ENCODE measurements around the gene ASPSCR1.

ASPSCR1 gene

GRCh38 chr17:81999976-82000802 is 22.8 kb downstream of the ASPSCR1 start:
- DNase-seq (ENCODE audit: low read depth), result no peak

- DNase-seq (ENCODE audit: low read depth), result no peak
Measured at GRCh38 chr17:82000803-82001570, 23.6 kb downstream of the ASPSCR1 start.

GRCh38 chr17:82001571-82002056 is 24.2 kb downstream of the ASPSCR1 start:
- DNase-seq (ENCODE audit: low read depth), result no peak

GRCh38 chr17:82003411-82004381 is 26.3 kb downstream of the ASPSCR1 start:
- no peak for DNase-seq (ENCODE audit: low read depth)

- no peak for DNase-seq (ENCODE audit: low read depth)
Measured at GRCh38 chr17:82004517-82005455, 27.4 kb downstream of the ASPSCR1 start.

- no peak for DNase-seq (ENCODE audit: low read depth)
Measured at GRCh38 chr17:82005701-82006348, 28.4 kb downstream of the ASPSCR1 start.

GRCh38 chr17:82006468-82007227 is 29.2 kb downstream of the ASPSCR1 start:
- no peak for DNase-seq (ENCODE audit: low read depth)

GRCh38 chr17:82007228-82007494 is 29.7 kb downstream of the ASPSCR1 start:
- DNase-seq (ENCODE audit: low read depth), result no peak

- no peak for DNase-seq (ENCODE audit: low read depth)
Measured at GRCh38 chr17:82007495-82008257, 30.2 kb downstream of the ASPSCR1 start.

GRCh38 chr17:82008258-82008940 is 31.0 kb downstream of the ASPSCR1 start:
- DNase-seq (ENCODE audit: low read depth), result no peak

GRCh38 chr17:82008941-82009405 is 31.5 kb downstream of the ASPSCR1 start:
- no peak for DNase-seq (ENCODE audit: low read depth)

- DNase-seq (ENCODE audit: low read depth), result no peak
Measured at GRCh38 chr17:82009413-82009812, 32.0 kb downstream of the ASPSCR1 start.

GRCh38 chr17:82010575-82011525 is 33.4 kb downstream of the ASPSCR1 start:
- no peak for DNase-seq (ENCODE audit: low read depth)

- no peak for DNase-seq (ENCODE audit: low read depth)
Measured at GRCh38 chr17:82011617-82012187, 34.3 kb downstream of the ASPSCR1 start.

GRCh38 chr17:82012261-82012639 is 34.8 kb downstream of the ASPSCR1 start:
- DNase-seq (ENCODE audit: low read depth), result no peak

GRCh38 chr17:82012640-82013295 is 35.3 kb downstream of the ASPSCR1 start:
- DNase-seq (ENCODE audit: low read depth), result no peak

All from CMK (cell line).